Measurements from ENCODE around the gene RPRML.

GRCh38 chr17:46929413-46929812, 49.6 kb downstream of the RPRML start:
- TF ChIP-seq, protein P1, sequence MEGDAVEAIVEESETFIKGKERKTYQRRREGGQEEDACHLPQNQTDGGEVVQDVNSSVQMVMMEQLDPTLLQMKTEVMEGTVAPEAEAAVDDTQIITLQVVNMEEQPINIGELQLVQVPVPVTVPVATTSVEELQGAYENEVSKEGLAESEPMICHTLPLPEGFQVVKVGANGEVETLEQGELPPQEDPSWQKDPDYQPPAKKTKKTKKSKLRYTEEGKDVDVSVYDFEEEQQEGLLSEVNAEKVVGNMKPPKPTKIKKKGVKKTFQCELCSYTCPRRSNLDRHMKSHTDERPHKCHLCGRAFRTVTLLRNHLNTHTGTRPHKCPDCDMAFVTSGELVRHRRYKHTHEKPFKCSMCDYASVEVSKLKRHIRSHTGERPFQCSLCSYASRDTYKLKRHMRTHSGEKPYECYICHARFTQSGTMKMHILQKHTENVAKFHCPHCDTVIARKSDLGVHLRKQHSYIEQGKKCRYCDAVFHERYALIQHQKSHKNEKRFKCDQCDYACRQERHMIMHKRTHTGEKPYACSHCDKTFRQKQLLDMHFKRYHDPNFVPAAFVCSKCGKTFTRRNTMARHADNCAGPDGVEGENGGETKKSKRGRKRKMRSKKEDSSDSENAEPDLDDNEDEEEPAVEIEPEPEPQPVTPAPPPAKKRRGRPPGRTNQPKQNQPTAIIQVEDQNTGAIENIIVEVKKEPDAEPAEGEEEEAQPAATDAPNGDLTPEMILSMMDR (conservative IDR thresholded peaks at IDR 0.05; ENCODE audit: low read depth, low read length): no peak
- no peak for TF ChIP-seq EZH2 (IDR thresholded peaks at IDR 0.05; ENCODE audit: borderline replicate concordance, low read depth, low read length, poor library complexity, severe bottlenecking)
